ENCODE results near the gene DNAH14. TPM values are rescaled to one million over a fixed set of nuclear protein-coding genes. Genes with fewer than 3 reads are reported as not detected.

The DNAH14 gene
- polyA plus RNA-seq, 1 donor (not counting 4 experiments of a cell fraction or from before 2014, with no cell fraction given): 6.4 TPM

GRCh38 chr1:225406976-225407725, 477.7 kb downstream of the DNAH14 start:
- no peak for TF ChIP-seq EZH2 (IDR thresholded peaks at IDR 0.05; ENCODE audit: low read length)
- no peak for TF ChIP-seq CTCF (optimal IDR thresholded peaks at IDR 0.05 in 1 of 3, IDR thresholded peaks at IDR 0.05 in 1 of 3, conservative IDR thresholded peaks at IDR 0.05 in 1 of 3; ENCODE audit: extremely low read depth in 1 of 3, insufficient read depth in 2 of 3, low read length in 3 of 3)
- Histone ChIP-seq H3K4me1 (ENCODE audit: control insufficient read depth, extremely low read depth, insufficient read depth, low read length) (no peaks in the 10 kb centered on the region), H3K9me1 (ENCODE audit: control insufficient read depth, extremely low read depth, insufficient read depth, low read length) (no peaks in the 10 kb centered on the region), H3K9ac (ENCODE audit: control insufficient read depth, extremely low read depth, insufficient read depth, low read length) (no peak overlapping the region), H3K4me2 (ENCODE audit: control insufficient read depth, extremely low read depth, insufficient read depth, low read depth, low read length) (no peak overlapping the region), H3K36me3 (ENCODE audit: control insufficient read depth in 2 of 2, extremely low read depth in 1 of 2, insufficient read depth in 2 of 2, low read length in 2 of 2) (peaks cover 6 to 9% of the 10 kb centered on the region in 2 experiments), H3K79me2 (ENCODE audit: control insufficient read depth, insufficient read depth, low read length) (peaks cover 1% of the 10 kb centered on the region), H4K20me1 (ENCODE audit: control insufficient read depth, extremely low read depth, insufficient read depth, low read length) (no peaks in the 10 kb centered on the region), H3K27ac (ENCODE audit: control insufficient read depth, insufficient read depth, low read length) (no peak overlapping the region), H3K9me3 (ENCODE audit: control insufficient read depth, low read depth, low read length) (no peaks in the 10 kb centered on the region), H3K27me3 (ENCODE audit: control insufficient read depth, extremely low read depth, insufficient read depth, low read length) (no peaks in the 10 kb centered on the region), H3K4me3 (ENCODE audit: control insufficient read depth in 2 of 3, extremely low read depth in 1 of 3, insufficient read depth in 2 of 3, low read depth in 1 of 3, low read length in 3 of 3) (no peak overlapping the region), H2AFZ (ENCODE audit: control insufficient read depth, low read length) (no peak overlapping the region)
- DNase-seq (ENCODE audit: low read depth, low spot score): no peak
- no peak for FAIRE-seq
- dilution Hi-C loops (cut with MboI; ENCODE audit: extremely low pct_ligation_motif_present, low sequenced_read_pairs): no loop called here

- Histone ChIP-seq H3K4me1 (ENCODE audit: control insufficient read depth, extremely low read depth, insufficient read depth, low read length) (no peaks in the 10 kb centered on the region), H3K27ac (ENCODE audit: control insufficient read depth, insufficient read depth, low read length) (no peak overlapping the region), H3K36me3 (ENCODE audit: control insufficient read depth in 2 of 2, extremely low read depth in 1 of 2, insufficient read depth in 2 of 2, low read length in 2 of 2) (peaks cover 6 to 14% of the 10 kb centered on the region in 2 experiments), H3K27me3 (ENCODE audit: control insufficient read depth, extremely low read depth, insufficient read depth, low read length) (no peaks in the 10 kb centered on the region), H4K20me1 (ENCODE audit: control insufficient read depth, extremely low read depth, insufficient read depth, low read length) (no peaks in the 10 kb centered on the region), H3K9me3 (ENCODE audit: control insufficient read depth, low read depth, low read length) (no peaks in the 10 kb centered on the region), H2AFZ (ENCODE audit: control insufficient read depth, low read length) (no peak overlapping the region), H3K9me1 (ENCODE audit: control insufficient read depth, extremely low read depth, insufficient read depth, low read length) (no peaks in the 10 kb centered on the region), H3K4me3 (ENCODE audit: control insufficient read depth in 2 of 3, extremely low read depth in 1 of 3, insufficient read depth in 2 of 3, low read depth in 1 of 3, low read length in 3 of 3) (no peak overlapping the region), H3K79me2 (ENCODE audit: control insufficient read depth, insufficient read depth, low read length) (peaks cover 1% of the 10 kb centered on the region), H3K9ac (ENCODE audit: control insufficient read depth, extremely low read depth, insufficient read depth, low read length) (no peak overlapping the region), H3K4me2 (ENCODE audit: control insufficient read depth, extremely low read depth, insufficient read depth, low read depth, low read length) (no peak overlapping the region)
- no peak for TF ChIP-seq EZH2 (IDR thresholded peaks at IDR 0.05; ENCODE audit: low read length)
- TF ChIP-seq CTCF (optimal IDR thresholded peaks at IDR 0.05 in 1 of 3, IDR thresholded peaks at IDR 0.05 in 1 of 3, conservative IDR thresholded peaks at IDR 0.05 in 1 of 3; ENCODE audit: extremely low read depth in 1 of 3, insufficient read depth in 2 of 3, low read length in 3 of 3): no peak
- FAIRE-seq (no peak), DNase-seq (ENCODE audit: low read depth, low spot score) (no peak)
- dilution Hi-C loops (cut with MboI; ENCODE audit: extremely low pct_ligation_motif_present, low sequenced_read_pairs): no loop called here
Observed at GRCh38 chr1:225407755-225408154, 478.3 kb downstream of the DNAH14 start.
